KMS-11 (cell line): ENCODE results near the gene KCNH6.

Experiments used
- H2AFZ ChIP-seq: fragments of 200-600 bp; sonication (generic); 2 replicates; pipeline ENCODE4 v1.6.1; 2016; ENCODE audit warnings: antibody characterized with exemption, mixed run types, low read depth
- H3K27ac ChIP-seq: fragments of 200-600 bp; sonication (generic); 2 replicates; pipeline ENCODE4 v1.6.1; 2016; ENCODE audit warnings: mild to moderate bottlenecking, mixed run types
- H3K27me3 ChIP-seq: fragments of 200-600 bp; sonication (generic); 2 replicates; pipeline ENCODE4 v1.6.1; 2017; ENCODE audit warnings: mild to moderate bottlenecking, low read depth, mixed run types, moderate library complexity; ENCODE audit not compliant: insufficient read depth
- H3K36me3 ChIP-seq: fragments of 200-600 bp; sonication (generic); 2 replicates; pipeline ENCODE4 v1.6.1; 2017; ENCODE audit warnings: mild to moderate bottlenecking, mixed run types; ENCODE audit not compliant: insufficient read depth
- H3K4me1 ChIP-seq: fragments of 200-600 bp; sonication (generic); 2 replicates; pipeline ENCODE4 v1.6.1; 2016; ENCODE audit warnings: mild to moderate bottlenecking, low read depth, mixed run types; ENCODE audit not compliant: poor library complexity, severe bottlenecking
- H3K4me2 ChIP-seq: fragments of 200-600 bp; sonication (generic); 2 replicates; pipeline ENCODE4 v1.7.0; 2016; ENCODE audit warnings: mild to moderate bottlenecking, mixed run types
- H3K4me3 ChIP-seq: fragments of 200-600 bp; sonication (generic); IDR thresholded peaks from 2 replicates; pipeline ENCODE4 v1.6.1; 2017; ENCODE audit warnings: low read depth, low read length, mixed read lengths; ENCODE audit not compliant: insufficient read depth
- H3K79me2 ChIP-seq: fragments of 200-600 bp; sonication (generic); 2 replicates; pipeline ENCODE4 v1.6.1; 2016; ENCODE audit warnings: low read depth, mixed run types; ENCODE audit not compliant: insufficient read depth
- H3K9ac ChIP-seq: fragments of 200-600 bp; sonication (generic); 2 replicates; pipeline ENCODE4 v1.6.1; 2016; ENCODE audit warnings: mild to moderate bottlenecking, mixed run types
- H4K20me1 ChIP-seq: fragments of 200-600 bp; sonication (generic); 2 replicates; pipeline ENCODE4 v1.6.1; 2016; ENCODE audit warnings: mild to moderate bottlenecking, mixed run types; ENCODE audit not compliant: insufficient read depth
- CTCF ChIP-seq: fragments of 200-600 bp; sonication (generic); conservative IDR thresholded peaks from 2 replicates; pipeline ENCODE4 v1.6.1; 2017; ENCODE audit warnings: low read depth, mild to moderate bottlenecking, antibody characterized with exemption, low read length, moderate library complexity, mixed read lengths

Gene KCNH6

GRCh38 chr17:63498626-63499195 lies 24.4 kb upstream of the KCNH6 start:
- Histone ChIP-seq H2AFZ (no peak overlapping the region), H3K4me2 (no peak overlapping the region), H3K4me3 (no peak overlapping the region), H3K36me3 (no peaks in the 10 kb centered on the region), H4K20me1 (no peaks in the 10 kb centered on the region), H3K27me3 (peaks cover 48% of the 10 kb centered on the region), H3K79me2 (no peaks in the 10 kb centered on the region), H3K4me1 (no peaks in the 10 kb centered on the region), H3K27ac (no peak overlapping the region), H3K9ac (no peak overlapping the region)
- TF ChIP-seq CTCF = no peak

GRCh38 chr17:63500543-63501390 lies 22.4 kb upstream of the KCNH6 start:
- H4K20me1 ChIP-seq = no peaks in the 10 kb centered on the region

GRCh38 chr17:63503341-63503705 lies 19.8 kb upstream of the KCNH6 start:
- H3K36me3 ChIP-seq = no peaks in the 10 kb centered on the region
- peaks cover 41% of the 10 kb centered on the region for H3K27me3 ChIP-seq
- H3K27ac ChIP-seq = no peak overlapping the region
- H3K9ac ChIP-seq = no peak overlapping the region
- no peaks in the 10 kb centered on the region for H4K20me1 ChIP-seq
- no peaks in the 10 kb centered on the region for H3K4me1 ChIP-seq
- TF ChIP-seq CTCF = no peak
- no peak overlapping the region for H3K4me2 ChIP-seq
- no peaks in the 10 kb centered on the region for H3K79me2 ChIP-seq
- H3K4me3 ChIP-seq = no peak overlapping the region
- H2AFZ ChIP-seq = no peak overlapping the region

More at GRCh38 chr17:63500543-63501390, 22.4 kb upstream of the KCNH6 start:
- Histone ChIP-seq H3K27ac (no peak overlapping the region), H3K36me3 (no peaks in the 10 kb centered on the region), H3K79me2 (no peaks in the 10 kb centered on the region), H2AFZ (no peak overlapping the region), H3K4me3 (no peak overlapping the region), H3K4me1 (no peaks in the 10 kb centered on the region), H3K4me2 (no peak overlapping the region), H3K27me3 (peaks cover 52% of the 10 kb centered on the region), H3K9ac (no peak overlapping the region)
- TF ChIP-seq CTCF = no peak

- TF ChIP-seq CTCF = no peak
- Histone ChIP-seq H3K27ac (no peak overlapping the region), H3K27me3 (peaks cover 42% of the 10 kb centered on the region)
Measured at GRCh38 chr17:63504261-63504660, 18.9 kb upstream of the KCNH6 start.

More at GRCh38 chr17:63504261-63504660, 18.9 kb upstream of the KCNH6 start:
- Histone ChIP-seq H3K4me1 (no peaks in the 10 kb centered on the region), H3K9ac (no peak overlapping the region), H3K36me3 (no peaks in the 10 kb centered on the region), H4K20me1 (no peaks in the 10 kb centered on the region), H3K4me2 (no peak overlapping the region), H2AFZ (no peak overlapping the region), H3K79me2 (no peaks in the 10 kb centered on the region), H3K4me3 (no peak overlapping the region)
